A673 (cell line): Measurements from ENCODE around the gene KCTD16. TPM values are rescaled to one million over a fixed set of nuclear protein-coding genes. Genes with fewer than 3 reads are reported as not detected.

Experiments
- BruUV-seq: library from RNA; stranded (reverse); fragments of 400-500 nt; replicated peaks from 2 replicates; lab custom pipeline; 2021; lab: Mats Ljungman, UMichigan
- CTCF ChIA-PET: fragments of 300-600 bp; sonication (Branson Sonifier 250); formaldehyde crosslinking; loops from one replicate; lab custom pipeline; 2022; ENCODE audit warnings: antibody characterized with exemption; lab: Charles Lee
- POLR2A ChIA-PET: fragments of 300-600 bp; sonication (Branson Sonifier 250); formaldehyde crosslinking; loops from one replicate; lab custom pipeline; 2022; ENCODE audit warnings: antibody characterized with exemption; ENCODE audit not compliant: low non-redundant PET; lab: Charles Lee
- DNase-seq: peaks from one replicate; pipeline ENCODE4 v3.0.0-alpha.2; 2015; ENCODE audit warnings: low spot score
- H3K27ac ChIP-seq: fragments of 200-600 bp; sonication (generic); 2 replicates; pipeline ENCODE4 v1.5.1; 2016; ENCODE audit warnings: mixed run types, low read depth, mild to moderate bottlenecking, mixed read lengths, antibody characterized with exemption, low read length; ENCODE audit not compliant: poor library complexity, severe bottlenecking
- H3K27me3 ChIP-seq: fragments of 200-600 bp; sonication (generic); replicated peaks from 2 replicates; pipeline ENCODE4 v1.6.1; 2017; ENCODE audit warnings: mixed run types, low read depth, mild to moderate bottlenecking, mixed read lengths, antibody characterized with exemption, low read length; ENCODE audit not compliant: insufficient read depth, poor library complexity
- H3K36me3 ChIP-seq: fragments of 200-600 bp; sonication (generic); 2 replicates; pipeline ENCODE4 v1.6.1; 2016; ENCODE audit warnings: mixed run types, mild to moderate bottlenecking, mixed read lengths, antibody characterized with exemption, low read length; ENCODE audit not compliant: insufficient read depth, poor library complexity, severe bottlenecking
- H3K4me1 ChIP-seq: fragments of 200-600 bp; sonication (generic); 2 replicates; pipeline ENCODE4 v1.6.1; 2017; ENCODE audit warnings: mixed run types, mild to moderate bottlenecking, mixed read lengths, antibody characterized with exemption, low read length; ENCODE audit not compliant: insufficient read depth, poor library complexity, severe bottlenecking
- H3K4me3 ChIP-seq: fragments of 200-600 bp; sonication (generic); 2 replicates; pipeline ENCODE4 v1.5.1; 2016; ENCODE audit warnings: low read depth, mixed run types, mild to moderate bottlenecking, mixed read lengths, low read length; ENCODE audit not compliant: poor library complexity, severe bottlenecking
- H3K9me3 ChIP-seq: fragments of 200-600 bp; sonication (generic); 2 replicates; pipeline ENCODE4 v1.6.1; 2016; ENCODE audit warnings: mixed run types, low read depth, mild to moderate bottlenecking, mixed read lengths, antibody characterized with exemption, low read length; ENCODE audit not compliant: poor library complexity, severe bottlenecking
- EZH2 ChIP-seq: fragments of 200-600 bp; sonication (generic); IDR thresholded peaks from 2 replicates; pipeline ENCODE4 v1.6.1; 2017; ENCODE audit warnings: borderline replicate concordance, low read depth, mild to moderate bottlenecking, mixed read lengths, antibody characterized with exemption, low read length; ENCODE audit not compliant: poor library complexity, severe bottlenecking
- intact Hi-C: fragments of 100-400 bp; cut with micrococcal nuclease; formaldehyde crosslinking; loops from one replicate; pipeline ENCODE4 v1.10.0; 2022; ENCODE audit not compliant: unreplicated experiment
- total RNA-seq: library from RNA; stranded (reverse); gene quantifications from 2 replicates; pipeline ENCODE4 v1.2.3, GENCODE V29; 2021
- TF ChIP-seq, protein P1 (sequence below): fragments of 300-800, 200-600 bp; sonication (generic); conservative IDR thresholded peaks from 2 replicates; pipeline ENCODE4 v1.5.1; 2017; ENCODE audit warnings: low read depth, mild to moderate bottlenecking, antibody characterized with exemption, low read length, moderate library complexity, mixed read lengths

KCTD16 gene
- total RNA-seq, 1 experiment from 2014 or later: 1.1 TPM

DNA sequence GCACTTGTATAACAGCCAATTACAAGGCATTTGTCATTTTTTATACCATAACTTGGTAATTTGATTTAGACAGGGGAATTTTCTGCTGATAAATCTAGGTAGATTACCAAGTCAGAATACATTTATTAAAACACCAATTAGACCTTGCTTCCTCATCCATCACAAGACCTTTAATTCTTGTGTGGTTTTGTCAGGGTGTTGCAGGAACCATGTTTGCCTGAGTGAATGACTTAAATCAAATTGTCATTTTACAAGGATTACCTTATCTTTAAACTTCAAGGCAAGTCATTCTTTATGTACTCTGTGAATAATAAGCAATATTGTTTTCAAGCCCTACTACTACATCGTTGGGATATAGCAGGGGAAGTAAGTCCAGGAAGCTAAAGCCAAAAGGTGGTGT is 257.7 kb downstream of the KCTD16 start:
- ChIA-PET CTCF (no interaction called here), POLR2A (no interaction called here)
- BruUV-seq: no TSS peak
- Histone ChIP-seq H3K9me3 (no peaks in the 10 kb centered on the region), H3K36me3 (no peaks in the 10 kb centered on the region), H3K4me1 (no peaks in the 10 kb centered on the region), H3K27ac (no peak overlapping the region), H3K27me3 (no peaks in the 10 kb centered on the region), H3K4me3 (no peak overlapping the region)
- intact Hi-C loops: no loop called here
- DNase-seq: no peak
- TF ChIP-seq EZH2: no peak
- TF ChIP-seq, protein P1, sequence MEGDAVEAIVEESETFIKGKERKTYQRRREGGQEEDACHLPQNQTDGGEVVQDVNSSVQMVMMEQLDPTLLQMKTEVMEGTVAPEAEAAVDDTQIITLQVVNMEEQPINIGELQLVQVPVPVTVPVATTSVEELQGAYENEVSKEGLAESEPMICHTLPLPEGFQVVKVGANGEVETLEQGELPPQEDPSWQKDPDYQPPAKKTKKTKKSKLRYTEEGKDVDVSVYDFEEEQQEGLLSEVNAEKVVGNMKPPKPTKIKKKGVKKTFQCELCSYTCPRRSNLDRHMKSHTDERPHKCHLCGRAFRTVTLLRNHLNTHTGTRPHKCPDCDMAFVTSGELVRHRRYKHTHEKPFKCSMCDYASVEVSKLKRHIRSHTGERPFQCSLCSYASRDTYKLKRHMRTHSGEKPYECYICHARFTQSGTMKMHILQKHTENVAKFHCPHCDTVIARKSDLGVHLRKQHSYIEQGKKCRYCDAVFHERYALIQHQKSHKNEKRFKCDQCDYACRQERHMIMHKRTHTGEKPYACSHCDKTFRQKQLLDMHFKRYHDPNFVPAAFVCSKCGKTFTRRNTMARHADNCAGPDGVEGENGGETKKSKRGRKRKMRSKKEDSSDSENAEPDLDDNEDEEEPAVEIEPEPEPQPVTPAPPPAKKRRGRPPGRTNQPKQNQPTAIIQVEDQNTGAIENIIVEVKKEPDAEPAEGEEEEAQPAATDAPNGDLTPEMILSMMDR: no peak

DNA sequence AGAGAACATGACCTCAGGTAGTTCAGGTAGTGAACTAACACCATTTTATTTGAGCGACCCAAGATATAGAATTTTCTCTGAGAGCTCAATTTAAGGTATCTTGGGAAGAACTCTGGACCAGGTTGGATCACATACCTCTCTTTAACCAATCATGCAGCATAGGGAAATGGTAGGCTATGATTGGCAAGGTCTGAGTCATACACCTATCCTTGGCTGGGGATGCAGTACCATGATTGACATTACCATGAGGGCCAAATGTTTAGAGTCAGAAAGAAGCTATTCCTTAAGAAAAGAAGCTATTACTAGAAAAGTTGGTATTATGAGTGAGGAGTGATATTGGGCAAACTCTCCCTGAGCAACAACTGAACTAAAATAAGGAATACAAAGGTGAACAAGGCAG is 258.7 kb downstream of the KCTD16 start:
- Histone ChIP-seq H3K4me3 (no peak overlapping the region), H3K9me3 (no peaks in the 10 kb centered on the region), H3K27ac (no peak overlapping the region), H3K27me3 (no peaks in the 10 kb centered on the region), H3K36me3 (no peaks in the 10 kb centered on the region), H3K4me1 (no peaks in the 10 kb centered on the region)
- intact Hi-C loops: no loop called here
- ChIA-PET CTCF (interaction anchor here (0.6 kb wide), 1 partner anchor 400 kb away, joined by 3 read pairs; no protein-coding TSS in a partner anchor), POLR2A (no interaction called here)
- no peak for DNase-seq
- TF ChIP-seq, protein P1: no peak
- TF ChIP-seq EZH2: no peak
- BruUV-seq: no TSS peak

DNA sequence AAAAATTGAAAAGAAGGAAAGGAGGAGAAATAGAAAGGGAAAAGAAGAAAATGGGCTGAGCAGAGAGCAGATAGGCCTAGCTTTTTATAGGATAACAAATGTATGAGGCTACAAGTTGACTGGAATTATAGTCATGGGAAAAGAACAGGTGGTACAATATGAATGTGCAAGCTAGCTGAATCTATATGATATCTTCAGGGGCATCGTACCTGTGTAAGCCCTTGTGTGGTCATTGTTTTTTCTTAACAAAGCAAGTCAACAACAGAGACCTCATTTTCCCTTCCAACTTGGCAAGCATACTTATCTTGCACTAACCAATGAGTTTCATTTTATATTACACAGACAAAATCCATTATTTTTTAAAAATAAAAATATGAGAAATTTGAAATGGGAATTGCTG is 259.2 kb downstream of the KCTD16 start:
- ChIA-PET POLR2A (no interaction called here), CTCF (no interaction called here)
- no peak overlapping the region for H3K27ac ChIP-seq

More for the DNA sequence above, 259.2 kb downstream of the KCTD16 start:
- H3K36me3 ChIP-seq: no peaks in the 10 kb centered on the region
- no peaks in the 10 kb centered on the region for H3K4me1 ChIP-seq
- BruUV-seq: no TSS peak
- H3K9me3 ChIP-seq: no peaks in the 10 kb centered on the region
- no peaks in the 10 kb centered on the region for H3K27me3 ChIP-seq
- intact Hi-C loops: no loop called here
- DNase-seq: no peak
- TF ChIP-seq EZH2: no peak
- TF ChIP-seq, protein P1: no peak
- H3K4me3 ChIP-seq: no peak overlapping the region
